Activated naive CD8-positive, alpha-beta T cell treated with anti-CD3 and anti-CD28 coated beads for 36 hours (primary cell): ENCODE measurements around the gene SLC12A8. TPM values are rescaled to one million over a fixed set of nuclear protein-coding genes. Genes with fewer than 3 reads are reported as not detected.

Experiments used
- DNase-seq: peaks from one replicate; pipeline ENCODE4 v3.0.0; 2021
- H3K27ac Mint-ChIP-seq: one replicate; pipeline ENCODE4 v1.8.0; 2022; ENCODE audit warnings: mild to moderate bottlenecking, moderate library complexity, mixed read lengths
- H3K27me3 Mint-ChIP-seq: one replicate; pipeline ENCODE4 v1.8.0; 2022; ENCODE audit warnings: mild to moderate bottlenecking, mixed read lengths
- H3K36me3 Mint-ChIP-seq: one replicate; pipeline ENCODE4 v1.8.0; 2021; ENCODE audit warnings: mild to moderate bottlenecking, mixed read lengths
- H3K4me1 Mint-ChIP-seq: one replicate; pipeline ENCODE4 v1.8.0; 2021; ENCODE audit warnings: mixed read lengths
- H3K4me3 Mint-ChIP-seq: one replicate; pipeline ENCODE4 v1.8.0; 2022; ENCODE audit warnings: mild to moderate bottlenecking, moderate library complexity, mixed read lengths
- H3K9me3 Mint-ChIP-seq: one replicate; pipeline ENCODE4 v1.8.0; 2022; ENCODE audit warnings: mixed read lengths
- total RNA-seq, 2 experiments: library from RNA; stranded (reverse); gene quantifications; one replicate each; pipeline ENCODE4 v1.2.3, GENCODE V29; 2021

SLC12A8 gene
- total RNA-seq, 2 experiments from 2014 or later: 1.8 to 1.9 TPM

DNA sequence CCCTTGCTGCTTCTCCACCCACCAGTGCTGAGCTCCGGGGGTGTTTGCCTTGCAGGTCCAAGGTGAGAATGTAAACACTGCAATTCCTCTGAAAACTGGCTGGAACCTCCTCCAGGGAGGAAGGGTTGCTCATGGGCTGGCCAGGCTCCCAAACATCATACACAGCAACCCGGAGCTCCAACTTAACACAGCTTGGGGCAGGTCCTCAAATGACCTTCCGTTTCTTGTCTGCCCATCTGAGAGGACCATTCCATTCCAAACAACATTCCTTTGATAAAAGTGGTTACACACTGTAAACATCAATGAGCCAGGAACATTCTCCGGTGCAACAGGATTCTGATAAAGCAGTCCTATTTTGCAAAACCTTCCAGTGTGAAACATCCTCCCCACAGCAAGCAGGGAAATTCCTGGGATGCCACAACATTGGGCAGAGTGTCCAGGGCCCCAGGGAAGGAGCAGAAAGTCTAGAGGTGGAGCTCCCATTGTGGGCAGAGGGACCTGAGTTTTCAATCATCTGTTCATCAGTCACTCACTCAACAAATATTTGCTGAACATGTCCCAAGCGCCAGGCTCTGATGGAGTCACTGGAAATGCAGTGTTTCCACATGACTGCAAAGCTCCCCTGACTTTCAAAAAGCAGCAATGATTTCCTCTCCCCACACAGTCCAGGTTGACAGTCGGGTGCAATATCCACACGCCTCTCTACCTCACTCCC, 149.5 kb downstream of the SLC12A8 start:
- no peak overlapping the region for H3K4me3 Mint-ChIP-seq
- H3K9me3 Mint-ChIP-seq: no peaks in the 10 kb centered on the region
- H3K36me3 Mint-ChIP-seq: no peaks in the 10 kb centered on the region
- no peak overlapping the region for H3K27ac Mint-ChIP-seq
- no peaks in the 10 kb centered on the region for H3K4me1 Mint-ChIP-seq
- peaks cover 21% of the 10 kb centered on the region for H3K27me3 Mint-ChIP-seq
- no peak for DNase-seq

DNA sequence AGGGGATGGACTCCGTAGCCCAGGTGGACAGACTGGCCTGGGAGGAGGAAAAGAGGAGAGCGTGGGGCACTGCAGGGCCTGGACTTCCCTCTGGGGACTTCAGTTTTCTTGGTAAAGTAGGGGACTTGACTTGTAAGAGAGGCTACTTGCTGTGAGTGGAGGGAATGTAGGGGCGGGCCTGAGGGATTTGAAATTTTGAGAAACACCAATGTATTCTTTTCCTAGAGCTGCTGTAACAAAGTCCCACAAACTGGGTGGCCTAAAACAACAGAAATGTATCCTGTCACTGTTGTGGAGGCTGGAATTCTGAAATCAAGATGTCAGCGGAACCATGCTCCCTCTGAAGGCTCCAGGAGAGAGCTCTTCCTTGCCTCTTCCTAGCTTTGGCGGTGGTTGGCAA, 150.9 kb downstream of the SLC12A8 start:
- H3K27ac Mint-ChIP-seq: no peak overlapping the region
- no peak overlapping the region for H3K4me3 Mint-ChIP-seq
- no peaks in the 10 kb centered on the region for H3K9me3 Mint-ChIP-seq
- no peak for DNase-seq
- peaks cover 4% of the 10 kb centered on the region for H3K4me1 Mint-ChIP-seq
- no peaks in the 10 kb centered on the region for H3K36me3 Mint-ChIP-seq
- peaks cover 21% of the 10 kb centered on the region for H3K27me3 Mint-ChIP-seq

DNA sequence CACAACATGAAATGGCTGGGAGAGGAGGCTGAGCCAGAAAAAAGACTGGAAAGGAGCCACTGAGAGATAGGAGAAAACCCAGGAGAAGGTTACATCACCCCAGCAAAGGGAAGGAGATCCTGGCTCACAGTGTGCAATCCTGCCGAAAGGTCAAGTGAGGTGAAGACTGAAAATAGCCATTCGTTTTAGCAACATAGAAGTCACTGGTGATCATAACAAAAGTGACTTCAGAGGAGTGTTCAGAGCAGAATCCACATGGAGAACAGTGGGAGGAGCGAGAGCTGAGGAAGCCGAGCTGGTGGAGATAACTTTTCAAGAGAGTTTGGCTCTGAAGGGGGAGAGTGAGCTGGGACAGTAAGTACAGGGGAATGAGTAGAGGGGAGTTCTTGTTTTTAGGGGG, 151.4 kb downstream of the SLC12A8 start:
- H3K27me3 Mint-ChIP-seq: peaks cover 21% of the 10 kb centered on the region
- H3K9me3 Mint-ChIP-seq: no peaks in the 10 kb centered on the region
- no peaks in the 10 kb centered on the region for H3K36me3 Mint-ChIP-seq
- H3K4me1 Mint-ChIP-seq: peaks cover 8% of the 10 kb centered on the region
- H3K27ac Mint-ChIP-seq: no peak overlapping the region
- no peak overlapping the region for H3K4me3 Mint-ChIP-seq
- no peak for DNase-seq

DNA sequence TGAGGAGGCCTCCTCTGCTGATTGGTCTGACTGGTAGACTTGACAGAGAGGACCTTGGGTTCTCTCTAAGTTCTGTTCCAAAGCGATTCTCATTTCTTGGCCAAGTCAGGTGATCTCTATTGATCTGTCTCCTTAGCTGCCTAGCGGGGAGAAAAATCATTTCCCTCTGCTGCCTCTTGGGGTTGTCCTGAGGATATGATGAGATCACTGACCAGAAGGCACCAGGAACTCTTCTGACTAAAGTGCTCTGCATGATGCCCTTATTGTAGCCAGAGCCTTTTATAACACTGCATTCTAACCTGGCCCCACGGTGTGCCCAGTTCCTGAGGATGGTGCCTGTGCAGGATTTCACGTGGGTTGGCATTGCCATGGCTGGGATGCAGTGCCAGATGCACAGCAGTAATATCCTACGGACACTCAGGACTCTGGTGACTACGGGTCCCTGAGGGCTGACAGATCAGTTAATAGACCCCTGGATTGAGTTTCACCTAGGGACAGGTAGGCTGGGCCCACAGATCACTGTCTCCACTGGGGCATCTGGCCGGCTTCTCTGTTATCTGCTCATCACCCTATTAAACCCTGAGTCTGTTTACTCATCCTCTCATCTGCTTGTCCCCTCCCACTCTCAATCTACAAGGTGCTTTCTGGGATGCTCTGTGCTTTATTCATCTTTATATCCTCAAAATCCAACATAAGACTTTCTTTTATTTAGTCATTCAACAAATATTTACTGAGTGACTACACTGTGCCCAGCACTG, 152.9 kb downstream of the SLC12A8 start:
- no peaks in the 10 kb centered on the region for H3K9me3 Mint-ChIP-seq
- no peaks in the 10 kb centered on the region for H3K36me3 Mint-ChIP-seq
- H3K4me1 Mint-ChIP-seq: peaks cover 12% of the 10 kb centered on the region
- no peak overlapping the region for H3K27ac Mint-ChIP-seq
- no peak for DNase-seq
- no peak overlapping the region for H3K4me3 Mint-ChIP-seq
- H3K27me3 Mint-ChIP-seq: peaks cover 21% of the 10 kb centered on the region

DNA sequence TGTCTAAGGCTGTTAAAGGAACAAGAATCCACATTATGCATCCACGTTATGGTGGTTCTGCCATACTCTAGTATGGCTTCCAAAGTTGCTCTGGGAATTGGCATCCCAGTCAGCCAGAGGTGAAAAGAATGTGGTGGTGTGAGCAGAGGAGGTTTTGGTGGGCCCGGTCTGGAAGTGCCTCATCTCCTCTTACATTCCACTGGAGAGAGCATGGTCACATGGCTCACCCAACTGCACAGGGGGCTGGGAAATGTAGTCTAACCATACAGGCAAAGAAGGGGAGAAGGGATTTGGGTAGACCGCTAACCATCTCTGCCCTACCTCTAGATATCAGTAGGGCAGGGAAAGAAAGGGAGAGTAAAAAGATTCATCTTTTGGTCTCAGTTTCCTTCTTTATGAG, 153.6 kb downstream of the SLC12A8 start:
- H3K27ac Mint-ChIP-seq: no peak overlapping the region
- no peaks in the 10 kb centered on the region for H3K9me3 Mint-ChIP-seq
- H3K4me3 Mint-ChIP-seq: no peak overlapping the region
- H3K36me3 Mint-ChIP-seq: peaks cover 4% of the 10 kb centered on the region
- H3K4me1 Mint-ChIP-seq: peaks cover 19% of the 10 kb centered on the region
- peaks cover 21% of the 10 kb centered on the region for H3K27me3 Mint-ChIP-seq
- DNase-seq: no peak

DNA sequence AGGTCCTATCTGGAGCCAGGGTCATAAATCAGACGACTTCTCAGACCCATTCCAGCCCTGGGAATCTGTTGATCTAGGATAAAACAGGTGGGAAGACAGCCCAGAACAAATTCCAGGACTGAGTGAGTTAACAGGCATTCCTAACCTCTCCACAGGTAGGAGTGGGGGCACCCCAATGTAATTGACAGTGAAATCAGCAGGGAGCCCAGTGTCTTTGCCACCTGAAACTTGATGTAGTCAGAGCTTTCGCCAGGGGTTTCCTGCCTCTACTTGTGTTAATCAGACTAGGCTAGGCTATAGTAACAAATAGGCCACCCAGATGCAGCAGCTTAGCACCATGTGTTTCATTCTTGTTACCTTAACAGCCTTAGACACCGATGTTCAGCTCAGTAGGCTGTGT, 154.0 kb downstream of the SLC12A8 start:
- Mint-ChIP-seq H3K27ac (no peak overlapping the region), H3K27me3 (peaks cover 18% of the 10 kb centered on the region), H3K9me3 (no peaks in the 10 kb centered on the region), H3K4me3 (no peak overlapping the region), H3K36me3 (peaks cover 8% of the 10 kb centered on the region), H3K4me1 (peaks cover 23% of the 10 kb centered on the region)
- DNase-seq: no peak

DNA sequence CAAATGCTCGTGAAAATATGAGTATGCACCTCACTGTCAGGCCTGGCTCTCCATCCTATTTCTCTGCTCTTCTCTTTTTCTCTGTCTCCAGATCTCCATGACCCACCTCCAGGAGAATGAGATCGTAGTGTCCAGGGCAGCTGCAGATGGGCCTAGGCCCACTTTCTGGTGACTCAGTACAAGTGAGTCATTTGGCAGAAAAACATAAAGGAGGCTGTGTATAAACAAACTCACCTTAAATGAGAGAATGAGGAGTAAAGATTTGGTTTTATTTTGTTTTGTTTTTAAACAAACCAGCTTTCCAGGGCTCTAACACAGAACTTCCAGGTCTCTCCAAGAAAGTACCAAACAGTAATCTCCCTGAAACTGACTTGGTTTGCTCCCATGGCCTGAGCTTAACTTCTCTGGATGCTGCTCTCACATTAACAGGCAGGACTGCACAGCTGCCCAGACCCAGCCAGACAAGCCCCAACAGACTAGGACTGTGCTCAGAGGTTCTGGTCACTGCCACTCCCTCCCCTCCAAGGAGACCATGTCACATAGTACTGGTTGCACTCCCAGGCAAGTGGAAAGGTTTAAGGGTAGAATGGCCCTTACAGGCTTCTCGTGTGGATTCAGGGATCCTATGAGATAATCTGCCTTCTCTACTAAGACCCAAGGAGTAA, 155.2 kb downstream of the SLC12A8 start:
- Mint-ChIP-seq H3K27me3 (peaks cover 15% of the 10 kb centered on the region), H3K4me1 (peaks cover 35% of the 10 kb centered on the region), H3K36me3 (peaks cover 13% of the 10 kb centered on the region), H3K9me3 (no peaks in the 10 kb centered on the region), H3K4me3 (no peak overlapping the region), H3K27ac (no peak overlapping the region)
- no peak for DNase-seq

DNA sequence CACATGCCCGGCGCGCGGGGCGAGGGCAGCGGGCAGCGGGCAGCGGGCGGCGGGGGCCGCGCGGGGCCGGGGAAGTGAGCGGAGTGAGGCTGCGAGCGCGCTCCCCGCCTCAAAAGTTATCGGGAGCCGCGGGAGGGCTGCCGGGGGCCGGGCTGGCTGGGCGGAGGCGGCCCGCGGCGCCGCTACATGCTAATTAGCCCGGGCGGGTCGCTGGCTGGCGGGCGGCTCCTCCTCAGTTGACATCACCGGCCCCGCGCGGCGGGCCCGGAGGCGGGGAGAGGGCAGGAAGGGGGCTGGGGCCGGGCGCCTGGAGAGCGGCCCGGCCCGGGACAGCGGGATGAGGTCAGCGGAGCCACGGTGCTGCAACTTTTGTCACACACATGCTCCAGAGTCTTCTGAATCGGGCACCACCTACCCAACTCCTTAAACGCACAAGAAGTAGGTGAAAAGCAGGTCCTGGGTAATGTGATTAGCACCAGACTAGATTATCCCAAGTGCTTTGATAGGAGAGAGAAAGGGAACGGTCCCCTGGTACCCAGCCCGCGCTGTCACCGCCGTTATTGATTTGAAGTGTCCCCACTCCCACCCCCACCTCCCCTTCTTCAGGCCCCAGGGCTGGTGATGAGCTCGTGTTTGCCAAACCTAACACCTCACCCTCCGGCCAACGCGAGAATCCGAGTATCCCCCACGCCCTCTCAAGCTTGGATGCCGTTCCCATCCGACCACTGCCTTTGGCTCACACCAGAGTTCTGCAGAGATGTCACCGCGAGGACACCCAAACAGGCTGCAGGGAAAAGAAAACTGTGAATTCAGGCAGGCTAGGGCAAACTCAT, 156.4 kb downstream of the SLC12A8 start, which contains the start of gene HEG1:
Gene HEG1, minus strand, starts transcription at position 85 of the 833 bp plus-strand sequence. CDS start 107 bp downstream, outside the sequence.
- no peaks in the 10 kb centered on the region for H3K9me3 Mint-ChIP-seq
- peaks cover 46% of the 10 kb centered on the region for H3K4me1 Mint-ChIP-seq

DNA sequence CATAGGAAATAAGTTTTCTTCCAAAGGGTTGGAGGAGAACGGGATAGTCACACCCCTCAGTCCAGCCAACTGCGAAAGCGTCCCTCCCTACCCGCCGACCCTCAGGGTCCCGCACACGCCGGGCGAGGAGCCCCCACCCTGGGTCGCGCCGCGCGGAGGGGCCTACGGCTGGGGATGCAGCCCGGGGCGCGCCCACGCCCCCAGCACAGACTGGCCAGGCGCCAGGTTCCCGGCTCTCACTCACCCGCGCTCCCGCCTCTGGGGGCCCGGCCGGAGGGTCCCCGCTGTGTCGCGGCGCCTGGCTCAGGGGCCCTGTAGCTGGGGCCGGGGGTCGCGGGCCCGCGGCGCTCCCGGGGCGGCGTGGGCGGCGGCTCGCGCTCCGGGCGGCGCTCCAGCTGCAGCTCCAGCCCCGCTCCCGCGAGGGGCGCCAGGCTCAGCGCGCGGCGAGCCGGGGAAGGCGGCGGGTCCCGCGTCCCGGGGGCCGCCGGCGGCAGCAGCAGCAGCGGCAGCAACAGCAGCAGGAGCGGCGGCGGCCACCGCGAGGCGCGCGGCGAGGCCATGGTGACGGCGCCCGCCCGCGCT, 157.1 kb downstream of the SLC12A8 start:
- peak; percentile 57 for DNase-seq
- peaks cover 53% of the 10 kb centered on the region for H3K4me1 Mint-ChIP-seq
- H3K27ac Mint-ChIP-seq: peak overlapping the region; percentile 91
- H3K27me3 Mint-ChIP-seq: peaks cover 5% of the 10 kb centered on the region
- peaks cover 25% of the 10 kb centered on the region for H3K36me3 Mint-ChIP-seq
- peak overlapping the region; percentile 93 for H3K4me3 Mint-ChIP-seq
- no peaks in the 10 kb centered on the region for H3K9me3 Mint-ChIP-seq

More for the DNA sequence above, 156.4 kb downstream of the SLC12A8 start, which contains the start of gene HEG1:
- Mint-ChIP-seq H3K36me3 (peaks cover 18% of the 10 kb centered on the region), H3K27ac (peak within 1 kb of the TSS; percentile 91), H3K27me3 (peaks cover 11% of the 10 kb centered on the region), H3K4me3 (peak within 1 kb of the TSS; percentile 93)
- peak; percentile 84 for DNase-seq

DNA sequence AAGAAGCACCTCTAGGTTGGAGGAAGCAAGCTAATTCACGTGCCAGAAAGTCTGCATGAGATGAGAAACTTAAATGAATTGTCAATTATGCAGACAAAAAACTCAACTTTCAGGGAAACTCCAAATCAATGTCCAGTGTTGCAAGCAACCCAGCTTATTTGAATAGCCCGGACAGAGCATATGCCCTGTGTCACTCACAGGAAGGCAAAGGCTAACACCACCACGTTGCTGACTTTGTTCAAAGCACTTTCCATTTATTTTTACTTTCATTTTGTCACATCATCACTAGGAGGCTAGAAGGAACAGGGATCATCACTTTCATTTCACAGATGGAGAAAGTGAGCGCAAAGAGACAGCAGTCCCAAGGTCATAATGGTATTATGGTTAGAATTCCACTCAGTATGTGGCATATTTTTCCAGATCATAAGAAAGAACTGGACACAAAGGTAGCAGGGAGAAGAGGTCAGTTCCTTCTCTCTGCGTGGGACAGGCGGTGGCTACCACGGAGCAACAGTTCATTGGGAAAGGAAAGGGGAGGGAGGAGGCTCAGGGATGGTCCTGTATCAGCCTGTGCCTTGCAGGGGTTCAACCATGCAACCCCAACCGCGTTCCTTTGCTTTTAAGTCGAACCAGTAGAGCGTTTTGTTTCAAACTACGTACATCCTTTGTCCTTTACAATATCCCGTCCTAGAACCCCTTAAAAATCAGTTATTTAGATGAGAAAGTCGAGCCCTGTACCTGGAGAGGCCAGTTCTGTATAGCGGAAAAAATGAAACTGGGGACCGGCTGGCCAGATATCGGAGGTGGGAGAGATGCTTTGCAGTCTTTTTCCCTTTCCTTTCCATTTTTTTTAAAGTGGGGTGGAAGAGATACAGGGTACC, 157.9 kb downstream of the SLC12A8 start:
- peaks cover 54% of the 10 kb centered on the region for H3K4me1 Mint-ChIP-seq
- H3K4me3 Mint-ChIP-seq: peak overlapping the region; percentile 93
- DNase-seq: no peak

DNA sequence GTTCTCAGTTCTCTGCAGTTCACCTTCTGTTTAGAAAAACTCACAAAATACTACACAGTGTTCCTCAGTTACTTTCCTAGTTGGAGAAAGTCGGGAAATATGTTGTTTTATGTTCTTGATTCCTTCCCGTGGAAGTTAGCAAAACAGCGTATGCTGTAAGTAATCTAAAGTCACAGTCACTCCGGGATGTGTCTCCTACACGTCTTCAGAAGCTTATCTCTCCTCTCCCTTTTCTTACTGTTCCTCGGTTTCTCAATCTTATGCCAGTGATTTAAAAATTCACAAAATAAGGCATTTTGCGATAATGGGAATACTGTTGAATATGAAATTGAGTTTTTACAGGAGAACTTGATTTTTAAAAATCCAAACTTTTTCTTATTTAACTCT, 158.5 kb downstream of the SLC12A8 start:
- peaks cover 33% of the 10 kb centered on the region for H3K36me3 Mint-ChIP-seq
- H3K4me1 Mint-ChIP-seq: peaks cover 58% of the 10 kb centered on the region
- DNase-seq: no peak
- peak overlapping the region; percentile 91 for H3K27ac Mint-ChIP-seq
- H3K4me3 Mint-ChIP-seq: peak overlapping the region; percentile 93
- no peaks in the 10 kb centered on the region for H3K27me3 Mint-ChIP-seq
- no peaks in the 10 kb centered on the region for H3K9me3 Mint-ChIP-seq

More for the DNA sequence above, 157.9 kb downstream of the SLC12A8 start:
- Mint-ChIP-seq H3K27me3 (no peaks in the 10 kb centered on the region), H3K27ac (peak overlapping the region; percentile 91), H3K9me3 (no peaks in the 10 kb centered on the region), H3K36me3 (peaks cover 27% of the 10 kb centered on the region)

DNA sequence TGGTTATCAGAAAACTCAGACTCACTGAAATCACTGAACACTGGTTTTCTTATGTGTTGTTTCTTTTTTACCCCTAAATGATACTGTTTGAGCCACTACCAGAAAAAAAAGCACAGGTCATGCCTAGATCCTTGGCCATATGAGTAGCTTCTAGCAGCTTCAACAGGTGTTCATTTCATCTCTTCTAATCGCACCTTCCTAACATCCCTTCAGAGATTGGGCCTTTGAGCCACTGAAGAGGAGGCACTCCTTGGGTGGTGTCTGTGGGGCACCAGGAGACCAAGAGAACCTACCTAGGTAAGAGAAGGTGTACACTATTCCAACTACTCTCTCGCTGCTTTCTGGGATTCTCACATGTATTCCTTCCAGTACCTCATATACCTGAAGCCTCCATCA, 159.2 kb downstream of the SLC12A8 start:
- DNase-seq: no peak
- H3K4me1 Mint-ChIP-seq: peaks cover 61% of the 10 kb centered on the region
- no peaks in the 10 kb centered on the region for H3K9me3 Mint-ChIP-seq
- H3K4me3 Mint-ChIP-seq: peak overlapping the region; percentile 93
- no peaks in the 10 kb centered on the region for H3K27me3 Mint-ChIP-seq
- H3K36me3 Mint-ChIP-seq: peaks cover 37% of the 10 kb centered on the region
- peak overlapping the region; percentile 93 for H3K27ac Mint-ChIP-seq

DNA sequence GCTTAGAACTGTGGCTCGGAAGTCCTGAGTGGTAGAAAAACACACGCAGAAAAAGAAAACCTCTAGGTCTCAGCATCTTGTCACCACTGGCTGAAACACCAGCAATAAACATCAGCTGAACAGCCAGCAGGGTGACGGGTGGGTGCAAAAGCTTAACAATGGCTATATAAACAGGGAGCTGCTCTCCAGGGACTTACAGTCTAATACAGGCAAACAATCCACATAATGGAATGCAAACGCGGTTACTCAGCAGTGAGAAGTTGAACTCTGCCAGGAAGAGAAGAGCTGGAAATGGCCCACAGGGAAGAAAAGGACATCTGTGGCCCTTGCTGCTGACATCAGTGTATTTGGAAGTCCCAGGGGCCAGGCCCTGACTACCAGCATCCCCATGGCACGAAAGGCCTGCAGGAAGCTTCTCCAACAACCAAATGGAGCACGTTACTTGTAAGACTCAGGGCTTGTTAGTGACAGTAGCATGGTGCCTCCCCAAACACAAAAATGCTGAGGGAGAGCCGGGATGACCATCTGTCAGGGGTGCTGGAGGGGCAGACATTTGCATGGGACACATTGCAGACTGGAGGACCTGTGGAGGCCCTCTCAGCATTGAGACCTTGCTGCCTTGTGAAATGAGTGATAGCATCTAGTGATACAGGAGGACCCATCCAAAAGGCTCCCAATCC, 159.8 kb downstream of the SLC12A8 start:
- no peak for DNase-seq
- Mint-ChIP-seq H3K27ac (peak overlapping the region; percentile 93), H3K9me3 (no peaks in the 10 kb centered on the region), H3K27me3 (no peaks in the 10 kb centered on the region), H3K4me1 (peaks cover 62% of the 10 kb centered on the region), H3K36me3 (peaks cover 37% of the 10 kb centered on the region), H3K4me3 (peak overlapping the region; percentile 93)
